Calu3 (cell line): Measurements from ENCODE around the gene SDR42E1. TPM values are rescaled to one million over a fixed set of nuclear protein-coding genes. Genes with fewer than 3 reads are reported as not detected.
"Not testable (repeated sequence)": the region's sequence is repeated elsewhere in the genome, so short reads cannot be mapped to it uniquely, and the experiment has no call there.

Source experiments
- BruUV-seq: library from RNA; stranded (reverse); fragments of 400-500 nt; replicated peaks from 2 replicates; lab custom pipeline; 2021; lab: Mats Ljungman, UMichigan
- CTCF ChIA-PET: fragments of 300-600 bp; sonication (Branson Sonifier 250); formaldehyde crosslinking; loops from one replicate; lab custom pipeline; 2022; ENCODE audit warnings: antibody characterized with exemption; lab: Charles Lee
- DNase-seq: peaks from one replicate; pipeline ENCODE4 v3.0.0; 2022
- H3K27ac Mint-ChIP-seq: one replicate; pipeline ENCODE4 v1.8.0; 2022; ENCODE audit warnings: mixed read lengths; ENCODE audit not compliant: unreplicated experiment
- H3K27me3 Mint-ChIP-seq: one replicate; pipeline ENCODE4 v1.8.0; 2022; ENCODE audit warnings: mixed read lengths; ENCODE audit not compliant: unreplicated experiment
- H3K36me3 Mint-ChIP-seq: one replicate; pipeline ENCODE4 v1.8.0; 2022; ENCODE audit warnings: mild to moderate bottlenecking, moderate library complexity, mixed read lengths; ENCODE audit not compliant: insufficient read depth, unreplicated experiment
- H3K4me1 Mint-ChIP-seq: one replicate; pipeline ENCODE4 v1.8.0; 2022; ENCODE audit warnings: mild to moderate bottlenecking, low read depth, mixed read lengths; ENCODE audit not compliant: unreplicated experiment
- H3K4me3 Mint-ChIP-seq: one replicate; pipeline ENCODE4 v1.8.0; 2022; ENCODE audit warnings: mild to moderate bottlenecking, low read depth, moderate library complexity, mixed read lengths; ENCODE audit not compliant: unreplicated experiment
- H3K9me3 Mint-ChIP-seq: one replicate; pipeline ENCODE4 v1.8.0; 2022; ENCODE audit warnings: low read depth, mixed read lengths; ENCODE audit not compliant: unreplicated experiment
- CTCF ChIP-seq: fragments of 200-600 bp; IDR thresholded peaks from one replicate; pipeline ENCODE4 v1.8.0; 2022; ENCODE audit warnings: antibody characterized with exemption; ENCODE audit not compliant: unreplicated experiment
- intact Hi-C: fragments of 100-400 bp; cut with micrococcal nuclease; formaldehyde crosslinking; loops from one replicate; pipeline ENCODE4 v1.10.0; 2022; ENCODE audit not compliant: unreplicated experiment
- total RNA-seq: library from RNA; stranded (reverse); gene quantifications from 2 replicates; pipeline ENCODE4 v1.2.3, GENCODE V29; 2022

Gene SDR42E1
- total RNA-seq, 1 experiment from 2014 or later, result 34.3 TPM

GRCh38 chr16:81987121-81987520 lies 24.1 kb downstream of the SDR42E1 start:
- Mint-ChIP-seq H3K9me3 (no peaks in the 10 kb centered on the region), H3K4me1 (no peaks in the 10 kb centered on the region), H3K36me3 (no peaks in the 10 kb centered on the region), H3K27ac (no peak overlapping the region), H3K27me3 (peaks cover 14% of the 10 kb centered on the region), H3K4me3 (no peak overlapping the region)
- TF ChIP-seq CTCF, result no peak
- intact Hi-C loops, result no loop called here
- CTCF ChIA-PET, result interaction anchor here (0.6 kb wide), 1 partner anchor 15 kb away, joined by 3 read pairs; no protein-coding TSS in a partner anchor
- DNase-seq, result no peak
- BruUV-seq, result no TSS peak

- H3K27ac Mint-ChIP-seq, H3K36me3 Mint-ChIP-seq, BruUV-seq, H3K4me3 Mint-ChIP-seq, H3K27me3 Mint-ChIP-seq, intact Hi-C loops, H3K4me1 Mint-ChIP-seq, DNase-seq, CTCF ChIA-PET, H3K9me3 Mint-ChIP-seq: not testable (repeated sequence)
Measured at GRCh38 chr16:81977335-81977942, 33.8 kb downstream of the SDR42E1 start.

GRCh38 chr16:81975637-81976036 lies 35.6 kb downstream of the SDR42E1 start:
- H3K36me3 Mint-ChIP-seq, result no peaks in the 10 kb centered on the region
- intact Hi-C loops, result no loop called here
- H3K4me3 Mint-ChIP-seq, result no peak overlapping the region
- CTCF ChIA-PET, result no interaction called here
- H3K27ac Mint-ChIP-seq, result no peak overlapping the region
- peaks cover 8% of the 10 kb centered on the region for H3K27me3 Mint-ChIP-seq
- DNase-seq, result no peak
- TF ChIP-seq CTCF, result no peak
- BruUV-seq, result no TSS peak
- no peaks in the 10 kb centered on the region for H3K4me1 Mint-ChIP-seq
- H3K9me3 Mint-ChIP-seq, result peaks cover 14% of the 10 kb centered on the region

- Mint-ChIP-seq H3K27ac (no peak overlapping the region), H3K9me3 (peaks cover 15% of the 10 kb centered on the region), H3K4me1 (no peaks in the 10 kb centered on the region), H3K27me3 (peaks cover 8% of the 10 kb centered on the region), H3K4me3 (no peak overlapping the region), H3K36me3 (no peaks in the 10 kb centered on the region)
- DNase-seq, result no peak
- intact Hi-C loops, result no loop called here
- BruUV-seq, result no TSS peak
- TF ChIP-seq CTCF, result no peak
- CTCF ChIA-PET, result no interaction called here
Measured at GRCh38 chr16:81973737-81974136, 37.5 kb downstream of the SDR42E1 start.

GRCh38 chr16:81971853-81972252 lies 39.4 kb downstream of the SDR42E1 start:
- Mint-ChIP-seq H3K4me1 (no peaks in the 10 kb centered on the region), H3K4me3 (no peak overlapping the region), H3K27me3 (peaks cover 18% of the 10 kb centered on the region), H3K36me3 (no peaks in the 10 kb centered on the region), H3K9me3 (peaks cover 15% of the 10 kb centered on the region), H3K27ac (no peak overlapping the region)
- BruUV-seq, result no TSS peak
- no peak for TF ChIP-seq CTCF
- CTCF ChIA-PET, result interaction anchor here (0.7 kb wide), 1 partner anchor 16 kb away, joined by 3 read pairs; no protein-coding TSS in a partner anchor
- DNase-seq, result no peak
- intact Hi-C loops, result no loop called here
